OCI-LY1 (cell line): ENCODE results near the gene PVALEF.
A peak's percentile ranks its signal among the peaks of the same experiment; 100 is the strongest.
"Not testable (repeated sequence)": the region's sequence is repeated elsewhere in the genome, so short reads cannot be mapped to it uniquely, and the experiment has no call there.

Source experiments
- H2AFZ ChIP-seq: fragments of 200-600 bp; sonication (generic), shearing (Covaris generic); 2 replicates; pipeline ENCODE4 v1.6.0; 2014; ENCODE audit warnings: antibody characterized with exemption, mild to moderate bottlenecking, low read length
- H3F3A ChIP-seq: fragments of 200-600 bp; sonication (generic), shearing (Covaris generic); 2 replicates; pipeline ENCODE4 v1.6.0; 2014; ENCODE audit warnings: mild to moderate bottlenecking, antibody characterized with exemption, low read length, moderate library complexity; ENCODE audit not compliant: insufficient read depth
- H3K27ac ChIP-seq: fragments of 200-600 bp; sonication (generic); 2 replicates; pipeline ENCODE4 v1.5.1; 2014; ENCODE audit warnings: low read length, mixed run types, mild to moderate bottlenecking, low read depth; ENCODE audit not compliant: poor library complexity, severe bottlenecking
- H3K27me3 ChIP-seq: fragments of 200-600 bp; sonication (generic); 2 replicates; pipeline ENCODE4 v1.6.0; 2014; ENCODE audit warnings: antibody characterized with exemption, mild to moderate bottlenecking, low read length, moderate library complexity; ENCODE audit not compliant: insufficient read depth
- H3K36me3 ChIP-seq: fragments of 200-600 bp; sonication (generic); 2 replicates; pipeline ENCODE4 v1.6.1; 2014; ENCODE audit warnings: mild to moderate bottlenecking, antibody characterized with exemption, low read length, moderate library complexity, mixed read lengths; ENCODE audit not compliant: insufficient read depth
- H3K4me1 ChIP-seq: fragments of 200-600 bp; sonication (generic); 2 replicates; pipeline ENCODE4 v1.5.1; 2014; ENCODE audit warnings: mild to moderate bottlenecking, low read length, moderate library complexity; ENCODE audit not compliant: insufficient read depth, severe bottlenecking
- H3K4me2 ChIP-seq: fragments of 200-600 bp; sonication (generic), shearing (Covaris generic); 2 replicates; pipeline ENCODE4 v1.6.1; 2014; ENCODE audit warnings: low read length
- H3K4me3 ChIP-seq: fragments of 200-600 bp; sonication (generic); 2 replicates; pipeline ENCODE4 v1.5.1; 2014; ENCODE audit warnings: low read length, low read depth, mild to moderate bottlenecking, mixed read lengths; ENCODE audit not compliant: poor library complexity, severe bottlenecking
- H3K79me2 ChIP-seq: fragments of 200-600 bp; shearing (Covaris generic); 2 replicates; pipeline ENCODE4 v1.6.1; 2016; ENCODE audit warnings: mixed run types, low read length, mixed read lengths; ENCODE audit not compliant: insufficient read depth
- H3K9ac ChIP-seq: fragments of 200-600 bp; sonication (generic), shearing (Covaris generic); 2 replicates; pipeline ENCODE4 v1.6.1; 2014; ENCODE audit warnings: mild to moderate bottlenecking, low read length, mixed read lengths
- H3K9me2 ChIP-seq: fragments of 200-600 bp; sonication (generic), shearing (Covaris generic); 2 replicates; pipeline ENCODE4 v1.6.1; 2014; ENCODE audit warnings: low read depth, mild to moderate bottlenecking, low read length, mixed read lengths
- H3K9me3 ChIP-seq: fragments of 200-600 bp; shearing (Covaris generic); 2 replicates; pipeline ENCODE4 v1.6.1; 2014; ENCODE audit warnings: low read length, mixed read lengths
- H4K20me1 ChIP-seq: fragments of 200-600 bp; sonication (generic), shearing (Covaris generic); 2 replicates; pipeline ENCODE4 v1.6.0; 2016; ENCODE audit warnings: mild to moderate bottlenecking, low read length; ENCODE audit not compliant: insufficient read depth
- EZH2 ChIP-seq: fragments of 200-600 bp; sonication (generic), shearing (Covaris generic); IDR thresholded peaks from 2 replicates; pipeline ENCODE4 v1.8.0; 2017; ENCODE audit warnings: borderline replicate concordance, mixed run types, mild to moderate bottlenecking, antibody characterized with exemption, low read length, moderate library complexity, mixed read lengths
- TF ChIP-seq, protein P1 (sequence below): fragments of 200-600 bp; sonication (generic), shearing (Covaris generic); IDR thresholded peaks from 2 replicates; pipeline ENCODE4 v1.5.1; 2017; ENCODE audit warnings: mild to moderate bottlenecking, antibody characterized with exemption, low read length, moderate library complexity, mixed read lengths

The PVALEF gene

DNA sequence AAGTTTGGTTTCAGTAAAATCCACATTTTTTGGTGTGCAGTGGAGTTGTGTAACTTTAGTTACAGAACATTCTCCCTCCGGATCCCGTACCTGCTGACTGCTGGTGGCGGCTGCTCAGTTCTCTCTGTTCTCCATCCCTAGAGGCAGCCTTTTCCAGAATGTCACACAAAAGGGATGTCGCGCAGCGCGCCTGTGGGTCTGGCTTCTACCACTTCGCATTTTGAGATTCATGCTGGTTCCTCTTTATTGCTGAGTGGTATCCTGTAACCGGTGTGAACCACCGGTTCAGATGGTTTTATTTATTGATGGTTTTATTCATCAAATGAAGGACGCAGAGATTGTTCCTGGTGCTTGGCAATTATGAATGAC is 58.4 kb downstream of the PVALEF start:
- Histone ChIP-seq H2AFZ (0 out of 2 replicates have a peak overlapping the region, but pooled peaks have one; percentile 13), H3K9ac (peak overlapping the region; percentile 37; the same call in 1 of the 2 replicates), H3K4me2 (peak overlapping the region; percentile 48), H3K9me3 (no peaks in the 10 kb centered on the region), H3K4me3 (peak overlapping the region; percentile 36), H3K79me2 (no peaks in the 10 kb centered on the region), H3K36me3 (no peaks in the 10 kb centered on the region), H3K9me2 (no peaks in the 10 kb centered on the region), H3K4me1 (peaks cover 18% of the 10 kb centered on the region), H3K27ac (no peak overlapping the region), H4K20me1 (no peaks in the 10 kb centered on the region), H3F3A (no peaks in the 10 kb centered on the region; the same call in 1 of the 2 replicates), H3K27me3 (no peaks in the 10 kb centered on the region; the same call in 1 of the 2 replicates)
- no peak for TF ChIP-seq EZH2
- TF ChIP-seq, protein P1, sequence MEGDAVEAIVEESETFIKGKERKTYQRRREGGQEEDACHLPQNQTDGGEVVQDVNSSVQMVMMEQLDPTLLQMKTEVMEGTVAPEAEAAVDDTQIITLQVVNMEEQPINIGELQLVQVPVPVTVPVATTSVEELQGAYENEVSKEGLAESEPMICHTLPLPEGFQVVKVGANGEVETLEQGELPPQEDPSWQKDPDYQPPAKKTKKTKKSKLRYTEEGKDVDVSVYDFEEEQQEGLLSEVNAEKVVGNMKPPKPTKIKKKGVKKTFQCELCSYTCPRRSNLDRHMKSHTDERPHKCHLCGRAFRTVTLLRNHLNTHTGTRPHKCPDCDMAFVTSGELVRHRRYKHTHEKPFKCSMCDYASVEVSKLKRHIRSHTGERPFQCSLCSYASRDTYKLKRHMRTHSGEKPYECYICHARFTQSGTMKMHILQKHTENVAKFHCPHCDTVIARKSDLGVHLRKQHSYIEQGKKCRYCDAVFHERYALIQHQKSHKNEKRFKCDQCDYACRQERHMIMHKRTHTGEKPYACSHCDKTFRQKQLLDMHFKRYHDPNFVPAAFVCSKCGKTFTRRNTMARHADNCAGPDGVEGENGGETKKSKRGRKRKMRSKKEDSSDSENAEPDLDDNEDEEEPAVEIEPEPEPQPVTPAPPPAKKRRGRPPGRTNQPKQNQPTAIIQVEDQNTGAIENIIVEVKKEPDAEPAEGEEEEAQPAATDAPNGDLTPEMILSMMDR = no peak

DNA sequence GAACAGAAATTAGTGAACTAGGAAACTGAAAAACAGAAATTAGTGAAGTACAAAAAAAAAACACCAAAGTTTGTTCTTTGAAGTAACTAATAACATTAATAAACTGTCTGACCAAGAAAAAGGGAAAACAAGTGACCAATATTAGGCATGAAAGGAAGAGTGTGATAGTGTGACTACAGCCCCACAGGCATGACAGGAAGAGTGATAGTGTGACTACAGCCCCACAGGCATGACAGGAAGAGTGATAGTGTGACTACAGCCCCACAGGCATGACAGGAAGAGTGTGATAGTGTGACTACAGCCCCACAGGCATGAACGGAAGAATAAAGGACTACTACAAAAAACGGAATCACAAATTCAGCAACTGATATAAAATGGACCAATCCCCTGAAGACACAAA is 62.3 kb downstream of the PVALEF start:
- H2AFZ ChIP-seq, H3K9me2 ChIP-seq, H3K9ac ChIP-seq, H3K79me2 ChIP-seq, H3K4me2 ChIP-seq, H3K27me3 ChIP-seq, H3K9me3 ChIP-seq, H4K20me1 ChIP-seq, H3K4me3 ChIP-seq, H3F3A ChIP-seq, H3K27ac ChIP-seq, H3K4me1 ChIP-seq: not testable (repeated sequence)
- peaks cover 23% of the 10 kb centered on the region for H3K36me3 ChIP-seq

GRCh38 chr17:81228420-81228819 is 63.1 kb downstream of the PVALEF start:
- no peaks in the 10 kb centered on the region for H3K79me2 ChIP-seq
- TF ChIP-seq EZH2 = no peak
- TF ChIP-seq, protein P1 = no peak
- H3F3A ChIP-seq = no peaks in the 10 kb centered on the region; the same call in 1 of the 2 replicates
- no peak overlapping the region for H3K4me3 ChIP-seq
- peaks cover 3% of the 10 kb centered on the region for H3K4me1 ChIP-seq
- no peaks in the 10 kb centered on the region for H3K9me2 ChIP-seq
- H3K9me3 ChIP-seq = no peaks in the 10 kb centered on the region
- H2AFZ ChIP-seq = no peak overlapping the region
- H3K4me2 ChIP-seq = no peak overlapping the region
- H3K36me3 ChIP-seq = peaks cover 23% of the 10 kb centered on the region
- H3K27me3 ChIP-seq = no peaks in the 10 kb centered on the region; the same call in 1 of the 2 replicates
- no peak overlapping the region for H3K9ac ChIP-seq
- no peaks in the 10 kb centered on the region for H4K20me1 ChIP-seq
- no peak overlapping the region for H3K27ac ChIP-seq

DNA sequence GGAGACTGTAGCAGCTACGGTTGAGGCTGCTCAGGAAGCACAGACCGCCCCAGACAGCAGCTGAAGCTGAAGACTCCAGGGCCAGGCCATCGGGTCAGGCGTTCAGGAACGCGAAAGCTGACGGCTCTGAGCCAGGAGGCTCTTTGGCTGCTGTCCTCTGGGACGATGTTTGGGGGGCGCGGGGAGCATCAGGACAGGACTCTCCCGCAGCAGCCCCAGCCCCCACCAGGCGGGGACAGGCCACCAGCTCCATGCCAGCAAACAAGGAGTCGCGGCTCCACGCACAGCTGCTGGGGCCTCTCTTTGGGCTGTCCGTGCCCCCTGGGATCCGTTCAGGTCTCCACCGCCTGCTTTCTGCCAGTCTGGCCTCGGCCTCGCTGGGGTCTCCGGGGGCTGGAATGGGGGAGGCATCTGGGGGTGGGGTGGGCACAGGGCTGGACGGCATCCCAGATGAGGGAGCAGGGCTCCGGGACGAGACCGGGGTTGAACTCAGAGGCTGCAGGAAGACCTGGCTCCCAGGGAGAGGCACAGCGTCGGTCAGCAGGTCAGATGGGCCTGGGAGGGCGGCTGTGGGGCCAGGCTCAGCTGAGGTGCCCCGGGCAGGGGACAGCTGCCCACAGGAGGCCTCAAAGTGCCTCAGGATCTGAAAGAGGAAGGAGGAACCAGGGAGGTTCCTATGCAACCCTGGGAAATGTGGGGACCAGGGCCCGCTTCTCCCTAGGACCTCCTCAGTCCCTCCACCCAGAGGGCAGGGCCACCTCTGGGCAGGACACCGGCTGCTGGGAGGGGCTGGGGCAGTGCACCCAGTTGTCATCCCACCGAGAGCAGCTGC is 63.7 kb downstream of the PVALEF start:
- H3K9ac ChIP-seq = no peak overlapping the region
- no peaks in the 10 kb centered on the region for H4K20me1 ChIP-seq
- no peak overlapping the region for H3K4me3 ChIP-seq
- H3K27ac ChIP-seq = no peak overlapping the region
- TF ChIP-seq EZH2 = no peak
- TF ChIP-seq, protein P1 = no peak
- H3K36me3 ChIP-seq = peaks cover 23% of the 10 kb centered on the region
- no peaks in the 10 kb centered on the region for H3K4me1 ChIP-seq
- no peaks in the 10 kb centered on the region for H3K9me3 ChIP-seq
- H3K79me2 ChIP-seq = no peaks in the 10 kb centered on the region
- H2AFZ ChIP-seq = no peak overlapping the region
- H3F3A ChIP-seq = no peaks in the 10 kb centered on the region; the same call in 1 of the 2 replicates
- no peak overlapping the region for H3K4me2 ChIP-seq
- no peaks in the 10 kb centered on the region; the same call in 1 of the 2 replicates for H3K27me3 ChIP-seq
- no peaks in the 10 kb centered on the region for H3K9me2 ChIP-seq
